Fibroblast of the aortic adventitia (primary cell): ENCODE data around the gene FMN1. TPM values are rescaled to one million over a fixed set of nuclear protein-coding genes. Genes with fewer than 3 reads are reported as not detected.

Experiments
- DNase-seq: peaks from one replicate; pipeline ENCODE4 v3.0.0-alpha.2; 2010; ENCODE audit warnings: low read depth
- H3K4me3 ChIP-seq: 2 replicates; pipeline ENCODE4 v1.5.1; 2011; ENCODE audit warnings: low read depth, mild to moderate bottlenecking, control low read depth, low read length, moderate library complexity
- CTCF ChIP-seq: IDR thresholded peaks from 2 replicates; pipeline ENCODE4 v1.5.1; 2011; ENCODE audit warnings: mild to moderate bottlenecking, low read length, control low read depth, inconsistent platforms; ENCODE audit not compliant: insufficient read depth
- total RNA-seq: library from RNA; depleted of rRNA; stranded (reverse); fragments of >200 nt; gene quantifications from 2 replicates; pipeline ENCODE4 v1.2.3, GENCODE V29; 2012; ENCODE audit warnings: low replicate concordance

Gene FMN1
- total RNA-seq, 1 donor = 1.1 TPM

- H3K4me3 ChIP-seq = no peak overlapping the region
- no peak for TF ChIP-seq CTCF
- DNase-seq = no peak
Measured at GRCh38 chr15:33115191-33115861, 79.2 kb downstream of the FMN1 start.

- no peak overlapping the region for H3K4me3 ChIP-seq
- no peak for TF ChIP-seq CTCF
- DNase-seq = no peak
Measured at GRCh38 chr15:33114374-33114717, 80.2 kb downstream of the FMN1 start.

- TF ChIP-seq CTCF = no peak
- H3K4me3 ChIP-seq = no peak overlapping the region
Measured at GRCh38 chr15:33113666-33114373, 80.7 kb downstream of the FMN1 start.

GRCh38 chr15:33112541-33113105 lies 81.9 kb downstream of the FMN1 start:
- DNase-seq = no peak
- no peak for TF ChIP-seq CTCF
- no peak overlapping the region for H3K4me3 ChIP-seq

More at GRCh38 chr15:33113666-33114373, 80.7 kb downstream of the FMN1 start:
- no peak for DNase-seq

- TF ChIP-seq CTCF = no peak
- DNase-seq = no peak
- no peak overlapping the region for H3K4me3 ChIP-seq
Measured at GRCh38 chr15:33111041-33111451, 83.5 kb downstream of the FMN1 start.

- no peak overlapping the region for H3K4me3 ChIP-seq
Measured at GRCh38 chr15:33109345-33109744, 85.2 kb downstream of the FMN1 start.

More at GRCh38 chr15:33109345-33109744, 85.2 kb downstream of the FMN1 start:
- no peak for DNase-seq
- TF ChIP-seq CTCF = no peak
